NCI-H2029 treated with DMSO at 0.1 percent for 48 hours (cell line): ENCODE results near the gene AMH.

Experiments used
- DNase-seq: peaks from one replicate; lab custom pipeline; 2025; lab: John Stamatoyannopoulos, UW

Gene AMH

DNA sequence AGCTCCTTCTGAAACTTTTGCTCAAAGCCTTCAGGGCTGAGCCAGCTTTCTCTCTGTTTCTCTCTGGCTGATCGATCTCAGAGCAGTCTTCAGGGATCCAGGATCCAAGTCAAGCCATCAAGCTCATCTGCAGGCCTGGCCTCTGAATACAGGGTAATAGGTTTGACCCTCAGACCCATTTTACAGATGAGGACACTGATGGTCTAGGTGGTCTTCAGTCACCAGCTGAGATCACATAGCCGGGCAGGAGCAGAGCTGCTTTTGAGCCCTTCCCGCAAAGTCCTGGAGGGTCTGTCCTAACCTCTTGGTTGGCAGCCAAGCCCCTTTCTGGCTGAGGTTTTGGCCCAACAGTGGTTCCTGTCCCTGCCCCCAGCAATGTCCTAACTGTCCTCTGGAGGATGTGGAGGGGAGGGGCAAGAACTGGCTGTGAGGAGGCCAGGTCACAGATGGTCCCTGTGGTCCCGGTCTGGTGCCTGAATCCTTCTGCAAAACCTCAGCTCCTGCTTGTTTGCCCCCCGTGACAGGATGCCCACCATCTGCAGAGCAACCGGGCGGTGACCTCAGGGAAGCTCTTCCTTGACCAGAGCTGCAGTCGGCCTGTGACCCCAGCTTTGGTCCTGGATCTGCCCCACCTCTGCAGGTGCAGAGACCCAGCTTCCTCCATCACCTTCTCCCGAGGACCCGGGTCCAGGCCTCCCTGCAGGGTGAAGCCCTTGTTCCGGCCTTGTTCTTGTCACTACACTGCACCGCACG is 38.6 kb downstream of the AMH start:
- no peak for DNase-seq

DNA sequence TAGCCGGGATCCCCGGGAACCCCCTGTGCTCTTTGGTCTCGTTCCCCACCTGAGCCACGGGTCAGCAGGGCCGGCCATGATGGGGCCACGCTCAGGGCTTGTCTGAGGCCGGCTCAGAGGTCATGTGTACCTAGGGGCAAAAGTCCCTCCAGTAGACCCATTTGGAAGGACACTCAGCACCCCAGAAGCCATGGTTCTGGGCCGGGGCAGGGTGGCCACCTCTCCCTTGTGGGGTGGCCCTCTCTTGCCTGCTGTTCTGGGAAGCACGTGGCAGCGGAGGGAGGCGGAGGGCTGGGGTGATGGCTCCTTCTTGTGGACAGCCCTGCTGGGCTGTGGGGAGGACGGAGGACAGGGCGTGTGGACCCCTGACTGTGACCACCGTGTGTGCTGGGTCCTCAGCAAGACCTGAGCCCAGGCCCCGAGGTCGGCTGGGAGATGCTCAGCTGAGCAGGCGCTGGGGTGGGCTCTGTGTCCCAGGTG is 39.3 kb downstream of the AMH start:
- DNase-seq, result no peak

DNA sequence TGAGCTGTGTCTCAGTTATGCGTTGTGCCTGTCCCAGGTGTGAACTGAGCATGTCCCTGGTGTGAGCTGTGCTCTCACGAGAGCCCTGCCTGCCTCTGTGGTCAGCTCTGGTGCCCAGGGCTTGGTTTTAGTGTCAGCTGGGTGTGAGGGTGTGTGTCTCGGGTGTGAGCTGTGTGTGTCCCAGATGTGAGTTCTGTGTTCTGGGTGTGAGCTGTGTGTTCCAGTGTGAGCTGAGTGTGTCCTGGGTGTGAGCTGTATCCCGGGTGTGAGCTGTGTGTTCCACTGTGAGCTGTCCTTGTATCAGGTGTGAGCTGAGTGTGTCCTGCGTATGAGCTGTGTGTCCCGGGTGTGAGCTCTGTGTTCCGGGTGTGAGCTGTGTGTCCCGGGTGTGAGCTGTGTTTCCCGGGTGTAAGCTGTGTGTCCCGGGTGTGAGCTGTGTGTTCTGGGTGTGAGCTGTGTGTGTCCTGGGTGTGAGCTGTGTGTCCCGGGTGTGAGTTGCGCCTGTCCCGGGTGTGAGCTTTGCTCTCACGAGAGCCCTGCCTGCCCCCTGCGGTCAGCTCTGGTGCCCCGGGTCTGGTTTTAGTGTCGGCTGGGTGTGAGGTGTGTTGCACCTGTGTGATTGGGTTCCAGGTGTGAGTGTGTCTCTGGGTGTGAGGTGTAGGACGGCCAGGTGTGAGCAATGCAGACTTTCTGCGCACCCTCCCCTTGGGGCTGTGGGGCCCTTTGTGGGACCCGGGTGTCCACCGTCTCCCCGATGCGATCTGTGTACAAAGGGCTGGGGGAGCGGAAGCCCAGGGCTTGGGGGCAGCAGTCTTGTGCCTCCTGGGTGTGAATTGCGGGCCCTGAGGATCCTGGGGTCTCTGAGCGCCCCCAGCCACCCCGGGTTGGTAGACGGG is 39.9 kb downstream of the AMH start:
- DNase-seq, result no peak

DNA sequence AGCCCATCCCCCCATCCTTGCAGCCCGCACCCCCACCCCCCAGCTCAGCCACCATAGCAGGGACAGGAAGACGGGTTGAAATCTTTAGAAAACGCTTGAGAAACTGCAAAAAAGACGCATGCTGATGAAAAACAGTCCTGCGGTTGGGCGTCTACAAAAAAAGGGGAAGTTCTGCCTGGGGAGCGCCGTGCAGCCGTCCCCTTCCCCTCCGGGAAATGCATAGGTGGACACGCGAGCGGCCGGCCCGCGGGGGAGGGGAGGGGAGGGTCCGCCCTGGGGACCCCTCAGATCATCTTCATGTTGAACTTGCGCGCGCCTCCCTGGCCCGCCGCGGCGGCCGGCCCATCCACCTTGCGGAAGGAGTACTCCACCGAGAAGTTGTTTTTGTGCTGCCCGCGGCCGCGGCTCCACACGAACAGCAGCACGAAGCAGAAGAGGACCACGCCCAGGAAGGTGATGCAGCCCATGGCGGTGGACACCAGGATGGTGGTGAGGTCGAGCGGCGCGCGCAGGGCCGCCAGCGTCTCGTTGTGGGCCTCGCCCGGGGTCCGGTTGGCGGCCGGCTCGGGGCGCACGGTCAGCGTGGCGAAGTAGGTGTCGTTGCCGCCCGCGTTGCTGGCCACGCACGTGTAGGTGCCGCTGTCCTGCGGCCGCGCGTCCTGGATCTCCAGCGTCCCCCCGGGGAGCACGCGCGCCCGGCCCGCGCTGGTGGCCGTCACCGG is 40.8 kb downstream of the AMH start:
- DNase-seq, result no peak

DNA sequence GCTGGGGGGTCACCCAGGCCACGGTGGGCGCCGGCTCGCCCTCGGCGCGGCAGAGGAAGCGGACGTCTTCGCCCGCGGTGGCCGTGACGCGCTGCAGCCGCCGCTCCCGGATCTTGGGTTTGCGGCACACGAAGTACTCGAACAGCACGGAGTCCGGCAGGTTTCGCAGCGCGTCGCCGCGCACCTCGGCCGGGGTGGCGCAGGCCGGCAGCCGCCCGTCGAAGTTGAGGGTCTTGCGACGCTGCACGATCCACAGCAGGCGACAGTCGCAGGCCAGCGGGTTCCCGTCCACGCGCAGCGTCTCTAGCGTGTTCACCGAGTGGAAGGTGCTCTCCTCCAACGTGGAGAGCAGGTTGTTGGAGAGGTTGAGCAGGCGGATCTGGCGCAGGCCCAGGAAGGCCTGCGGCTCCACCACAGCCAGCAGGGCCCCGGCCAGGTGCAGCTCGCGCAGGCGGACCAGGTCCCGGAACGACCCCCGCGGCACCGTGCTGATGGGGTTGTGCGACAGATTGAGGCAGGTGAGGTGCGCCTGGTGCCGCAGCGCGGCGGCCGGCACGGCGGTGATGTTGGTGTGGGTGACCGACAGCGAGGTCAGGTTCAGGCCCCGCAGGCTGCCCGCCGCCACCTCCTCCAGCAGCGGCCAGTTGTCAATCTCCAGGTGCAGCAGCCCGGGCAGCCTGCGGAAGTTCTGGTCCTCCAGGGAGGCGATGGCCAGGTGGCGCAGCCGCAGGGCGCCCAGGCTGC is 41.5 kb downstream of the AMH start:
- DNase-seq, result no peak

DNA sequence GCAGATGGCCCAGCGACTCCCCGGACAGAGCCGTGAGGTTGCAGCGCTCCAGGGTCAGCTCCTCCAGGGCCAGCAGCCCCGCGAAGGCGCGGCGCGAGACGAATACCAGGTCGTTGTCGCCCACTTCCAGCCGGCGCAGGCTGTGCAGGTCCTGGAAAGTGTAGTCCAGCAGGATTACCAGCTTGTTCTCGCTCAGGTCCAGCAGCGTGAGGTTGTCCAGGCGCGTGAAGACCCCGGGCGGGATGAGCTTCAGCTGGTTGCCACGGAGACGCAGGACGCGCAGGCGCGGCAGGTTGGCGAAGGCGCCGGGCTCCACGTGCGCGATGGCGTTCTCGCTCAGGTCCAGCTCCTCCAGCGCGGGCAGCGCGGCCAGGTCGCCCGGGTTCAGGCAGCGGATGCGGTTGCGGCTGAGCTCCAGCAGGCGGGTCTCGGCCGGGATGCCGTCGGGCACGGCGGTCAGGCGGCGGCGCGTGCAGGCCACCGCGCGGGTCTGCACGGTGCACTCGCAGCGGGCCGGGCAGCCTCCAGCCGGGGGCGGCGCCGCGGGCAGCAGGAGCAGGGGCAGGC is 42.1 kb downstream of the AMH start:
- DNase-seq, result no peak

DNA sequence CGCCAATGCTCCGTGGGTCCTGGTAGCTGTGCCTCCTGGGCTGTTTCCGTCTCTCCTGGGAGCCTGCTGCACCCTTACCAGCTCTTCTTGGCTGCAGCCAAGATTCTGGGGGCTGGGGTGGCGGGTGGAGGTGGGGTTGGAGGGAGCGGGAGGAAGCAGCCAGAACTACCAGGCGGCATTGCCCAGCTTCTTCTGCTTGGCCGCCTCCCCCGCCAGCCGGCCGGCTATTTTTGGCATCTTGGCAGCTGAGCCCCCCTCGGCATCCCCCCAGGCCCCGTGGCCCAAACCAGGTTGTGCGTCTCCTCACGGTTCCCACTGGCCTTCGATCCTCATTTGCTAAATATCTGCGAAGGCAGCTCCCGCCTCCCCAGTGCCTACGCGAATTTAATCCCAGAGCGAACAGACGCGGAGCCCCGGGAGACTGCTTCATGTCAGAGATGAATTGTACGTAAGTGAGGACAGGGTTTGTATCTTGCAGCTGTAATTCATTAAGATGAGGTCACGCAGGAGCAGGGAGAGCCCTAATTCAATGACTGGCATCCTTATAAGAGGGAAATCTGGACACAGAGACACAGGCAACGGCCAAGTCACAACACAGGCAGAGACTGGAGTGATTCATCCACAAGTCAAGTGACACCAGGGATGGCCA is 45.7 kb downstream of the AMH start:
- DNase-seq, result no peak

DNA sequence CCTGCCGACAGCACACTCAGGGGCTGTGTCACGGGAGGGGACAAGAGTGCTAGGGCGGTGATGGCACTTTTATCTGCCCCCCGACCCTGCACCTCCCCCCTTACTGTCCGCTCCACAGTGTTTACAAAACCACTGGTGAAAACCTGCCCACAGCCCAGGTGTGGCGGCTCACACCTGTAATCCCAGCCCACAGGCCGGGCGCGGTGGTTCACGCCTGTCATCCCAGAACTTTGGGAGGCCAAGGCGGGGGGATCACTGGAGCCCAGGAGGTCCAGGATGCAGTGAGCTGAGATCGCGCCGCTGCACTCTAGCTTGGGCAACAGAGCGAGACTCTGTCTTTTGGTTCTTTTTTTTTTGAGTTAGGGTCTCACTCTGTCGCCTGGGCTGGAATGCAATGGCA is 47.0 kb downstream of the AMH start:
- no peak for DNase-seq

DNA sequence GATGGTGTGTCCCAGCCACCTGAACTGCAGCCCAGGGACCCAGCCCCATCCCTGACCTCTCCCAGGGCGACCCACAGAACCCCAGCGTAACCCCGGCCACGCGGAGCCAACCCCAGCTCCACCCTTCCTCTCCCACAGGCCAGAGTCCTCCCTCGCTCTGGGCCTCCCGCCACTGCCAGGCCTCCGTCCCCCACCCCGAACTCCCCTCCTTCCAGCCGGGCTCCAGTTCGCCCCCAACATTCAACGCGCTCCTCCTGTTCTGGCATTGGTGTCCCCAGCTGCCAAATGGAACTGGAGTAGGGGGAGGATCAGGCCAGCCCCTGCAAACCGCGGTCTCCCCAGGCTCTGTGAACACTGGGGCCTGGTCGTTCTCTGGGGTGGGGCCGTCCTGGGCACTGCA is 51.4 kb downstream of the AMH start:
- DNase-seq, result no peak
